Measurements from ENCODE around the gene FOSL2.
"Not testable (repeated sequence)": the region's sequence is repeated elsewhere in the genome, so short reads cannot be mapped to it uniquely, and the experiment has no call there.

FOSL2 gene

DNA sequence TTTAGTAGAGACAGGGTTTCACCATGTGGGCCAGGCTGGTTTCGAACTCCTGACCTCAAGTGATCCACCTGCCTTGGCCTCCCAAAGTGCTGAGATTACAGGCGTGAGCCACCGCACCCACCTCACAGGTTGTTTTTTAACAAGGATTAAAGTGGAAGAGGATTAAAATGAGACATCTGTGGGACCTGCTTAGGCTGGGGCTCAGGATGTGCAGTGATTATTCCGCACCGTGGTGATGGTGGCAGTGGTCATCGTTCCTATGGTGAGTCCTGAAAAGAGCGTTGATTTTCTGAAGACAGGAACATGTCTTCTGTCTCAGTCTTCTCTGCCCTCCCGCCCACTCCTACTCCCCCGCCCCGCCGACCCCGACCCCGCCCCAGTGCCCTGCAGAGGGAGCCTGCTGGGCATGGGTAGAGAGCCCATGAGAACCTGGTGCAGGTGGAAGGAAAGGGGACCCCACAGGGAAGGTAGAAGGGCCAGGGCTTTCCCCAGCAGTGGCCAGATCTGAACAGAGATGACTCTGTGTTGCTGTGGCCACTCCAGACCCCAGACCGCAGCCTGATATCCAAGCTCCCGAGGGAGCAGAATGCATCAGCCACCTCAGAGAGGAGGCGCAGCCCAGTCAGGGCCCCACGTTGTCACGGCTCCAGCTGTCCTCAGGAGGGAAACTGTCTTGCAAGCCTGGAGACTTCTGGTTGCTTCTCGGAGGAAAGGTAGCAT lies 34.5 kb upstream of the FOSL2 start:
- no peak for DNase-seq

DNA sequence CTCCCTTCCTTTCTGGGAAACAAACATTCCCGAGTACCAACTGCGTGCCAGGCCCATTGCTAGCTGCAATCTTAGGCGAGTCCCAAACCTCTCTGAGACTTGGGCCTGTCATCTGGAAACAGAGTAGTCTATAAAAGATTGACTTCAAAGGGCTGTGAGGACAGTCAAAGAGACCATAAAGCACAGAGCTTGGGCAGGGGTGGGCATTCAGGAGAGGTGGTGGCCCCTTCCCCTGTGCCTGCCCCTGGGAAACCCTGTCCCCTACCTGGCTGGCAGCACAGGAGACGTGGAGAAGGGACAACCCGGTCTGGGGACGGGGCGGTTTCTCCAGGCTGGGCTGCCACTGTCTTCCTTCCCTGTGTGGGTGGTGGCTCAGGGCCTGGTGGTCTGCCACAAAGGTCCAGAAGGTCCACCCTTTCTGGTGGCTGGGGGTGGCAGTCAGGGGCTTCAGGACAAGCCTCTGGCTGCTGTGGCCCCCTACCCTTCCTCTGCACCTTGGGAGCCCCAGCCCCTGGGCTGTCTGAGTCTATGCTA lies 33.9 kb upstream of the FOSL2 start:
- no peak for DNase-seq

DNA sequence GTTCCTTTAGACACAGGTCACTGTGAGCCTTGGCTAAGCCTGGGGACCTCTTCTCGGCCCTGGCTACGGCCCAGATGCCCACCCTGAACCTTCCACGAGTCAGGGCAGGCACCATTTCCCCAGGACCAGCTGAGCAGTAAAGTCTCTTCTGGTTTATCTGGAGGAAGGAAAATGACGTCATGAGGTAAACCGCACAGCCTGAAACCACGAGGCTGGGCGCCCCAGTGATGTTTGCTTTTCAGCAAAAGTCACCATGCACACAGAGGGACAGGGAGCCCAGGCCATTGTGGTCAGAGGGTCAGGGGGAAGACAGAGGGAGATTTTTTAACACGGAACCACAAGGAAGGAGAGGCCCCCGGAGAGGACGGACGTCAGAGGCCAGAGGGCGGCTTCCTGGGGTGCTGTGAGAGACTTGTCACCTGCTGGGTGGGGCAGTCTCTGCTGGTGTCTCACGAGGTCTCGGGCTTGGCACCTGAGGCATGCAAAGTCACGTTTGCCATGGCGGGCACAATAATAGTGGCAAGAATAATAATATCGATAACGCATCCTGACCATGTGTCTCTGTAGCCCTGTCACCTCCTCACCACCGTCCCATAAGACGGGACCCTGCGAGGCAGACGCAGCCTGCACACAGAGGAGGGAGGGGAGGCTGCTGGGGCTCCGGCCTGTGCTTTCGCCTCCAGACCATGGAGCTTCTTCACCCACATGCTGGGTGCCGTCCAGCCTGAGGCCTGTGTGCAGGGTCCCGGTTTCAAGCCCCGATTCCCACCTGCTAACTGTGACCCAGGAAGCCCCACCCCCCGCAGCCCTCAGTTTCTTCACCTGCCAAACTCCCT lies 33.2 kb upstream of the FOSL2 start:
- peak; percentile 75 for DNase-seq

DNA sequence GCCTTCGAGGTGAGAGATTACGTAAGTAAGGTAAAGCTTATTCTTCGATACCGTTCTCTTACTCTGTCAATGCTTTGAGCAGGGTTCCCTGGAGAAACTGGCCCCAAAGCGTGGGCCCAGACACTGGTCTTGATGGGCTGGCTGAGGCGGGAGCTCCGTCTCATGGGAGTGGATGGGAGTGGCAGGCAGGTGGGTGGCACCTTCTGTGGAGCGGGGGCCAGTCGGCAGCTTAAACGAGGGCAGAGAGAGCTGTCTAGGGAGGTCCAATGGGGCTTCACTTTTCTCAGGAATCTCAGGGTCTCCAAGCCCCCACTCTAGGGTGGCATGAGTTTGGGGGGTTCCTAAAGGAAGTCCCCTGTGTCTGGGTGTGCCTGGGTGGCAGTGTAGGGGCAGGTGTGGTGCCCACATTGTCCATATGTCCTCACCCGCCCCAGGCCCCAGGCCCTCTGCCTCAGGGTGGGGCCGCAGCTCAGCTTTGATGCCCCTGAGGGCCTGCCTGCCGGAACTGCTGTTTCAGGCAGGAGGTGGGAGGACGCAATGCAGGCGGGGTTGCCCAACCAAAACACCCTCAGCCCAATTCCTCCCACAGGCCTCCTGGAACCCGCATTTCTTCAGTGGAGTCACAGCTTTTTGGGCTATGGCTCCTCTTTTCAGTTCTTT lies 32.5 kb upstream of the FOSL2 start:
- no peak for DNase-seq

DNA sequence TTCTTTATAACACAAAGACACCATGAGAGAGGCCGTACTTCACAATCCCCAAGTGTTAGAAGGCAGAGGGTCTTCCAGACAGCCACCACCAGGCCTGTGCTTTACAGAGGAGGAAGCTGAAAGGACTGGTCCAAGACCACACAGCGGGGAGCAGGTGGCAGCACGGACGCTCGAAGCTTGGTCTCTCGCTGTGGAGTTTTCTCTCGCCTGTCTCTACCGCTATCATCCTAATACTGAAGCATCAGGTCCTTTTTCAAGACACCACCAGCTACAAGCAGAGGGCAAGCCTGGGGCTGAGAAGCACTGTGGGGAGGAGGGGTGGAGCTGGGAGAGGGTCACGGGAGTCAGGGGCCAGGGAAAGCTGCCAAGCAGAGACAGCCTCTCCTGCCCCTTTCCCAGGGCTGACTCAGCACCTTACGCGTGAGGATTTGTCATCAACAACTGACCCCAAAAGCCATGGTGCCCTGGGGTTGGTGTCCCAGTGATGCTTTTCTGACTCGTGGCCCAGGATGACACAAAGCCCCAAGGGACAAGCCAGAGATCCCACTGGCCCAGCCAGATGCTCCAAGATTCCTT lies 31.9 kb upstream of the FOSL2 start:
- no peak for DNase-seq

DNA sequence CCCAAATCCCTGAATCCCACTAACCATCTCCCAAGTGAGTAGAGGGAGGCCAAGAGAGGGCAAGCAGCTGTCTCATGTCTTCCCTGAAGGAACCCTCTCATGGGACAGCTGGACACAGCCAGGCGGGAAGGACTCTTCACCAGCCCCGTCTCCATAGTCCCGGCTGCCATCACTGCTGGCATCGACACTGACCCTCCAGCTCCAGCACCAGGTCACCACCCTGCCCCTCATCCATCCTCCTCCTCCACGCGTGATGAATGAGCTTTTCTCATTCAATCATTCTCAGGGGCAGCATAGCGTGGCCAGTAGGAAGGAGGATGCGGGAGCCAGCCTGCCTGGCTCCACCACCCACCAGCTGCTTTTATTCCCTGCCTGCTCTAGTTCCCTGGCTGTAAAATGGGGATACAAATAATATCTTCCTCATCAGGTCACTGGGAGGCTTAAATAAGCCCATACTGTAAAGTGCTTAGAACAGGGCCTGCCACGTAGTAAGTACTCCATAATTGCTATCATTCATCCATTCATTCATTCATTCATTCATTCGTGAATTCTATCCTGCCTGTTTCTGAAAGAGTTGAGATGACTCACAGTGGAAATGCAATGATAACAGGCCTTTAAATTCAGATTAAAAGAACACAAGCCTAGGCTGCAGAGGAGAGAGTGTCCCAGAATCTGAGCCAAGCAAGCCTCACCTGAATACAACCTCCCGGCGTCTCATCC lies 30.5 kb upstream of the FOSL2 start:
- DNase-seq = no peak

DNA sequence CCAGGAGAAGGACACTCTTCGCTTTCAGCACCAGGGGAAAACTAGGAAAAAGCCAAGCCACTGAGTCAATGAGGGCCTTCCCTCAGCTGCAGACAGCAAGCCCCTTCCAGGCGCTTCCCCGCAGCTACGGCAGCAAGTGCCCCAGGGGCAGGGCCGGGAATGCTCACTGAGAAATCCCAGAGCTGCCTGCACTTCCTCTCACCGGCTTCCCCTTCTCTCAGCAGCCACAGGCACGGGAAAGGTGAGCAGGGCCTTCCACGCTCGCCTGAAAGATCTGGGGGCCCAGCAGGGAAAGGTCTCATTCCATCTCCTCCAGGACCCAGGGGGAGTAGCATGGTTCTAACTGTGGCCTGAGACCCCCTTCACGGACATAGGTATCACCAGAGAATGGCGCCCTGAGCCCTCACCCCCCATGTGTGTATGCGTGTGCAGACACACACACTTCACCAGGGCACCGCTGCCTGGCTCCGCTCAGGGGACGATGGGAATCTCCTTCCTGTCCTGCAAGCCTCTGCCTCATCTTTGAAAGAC lies 29.6 kb upstream of the FOSL2 start:
- DNase-seq = no peak

DNA sequence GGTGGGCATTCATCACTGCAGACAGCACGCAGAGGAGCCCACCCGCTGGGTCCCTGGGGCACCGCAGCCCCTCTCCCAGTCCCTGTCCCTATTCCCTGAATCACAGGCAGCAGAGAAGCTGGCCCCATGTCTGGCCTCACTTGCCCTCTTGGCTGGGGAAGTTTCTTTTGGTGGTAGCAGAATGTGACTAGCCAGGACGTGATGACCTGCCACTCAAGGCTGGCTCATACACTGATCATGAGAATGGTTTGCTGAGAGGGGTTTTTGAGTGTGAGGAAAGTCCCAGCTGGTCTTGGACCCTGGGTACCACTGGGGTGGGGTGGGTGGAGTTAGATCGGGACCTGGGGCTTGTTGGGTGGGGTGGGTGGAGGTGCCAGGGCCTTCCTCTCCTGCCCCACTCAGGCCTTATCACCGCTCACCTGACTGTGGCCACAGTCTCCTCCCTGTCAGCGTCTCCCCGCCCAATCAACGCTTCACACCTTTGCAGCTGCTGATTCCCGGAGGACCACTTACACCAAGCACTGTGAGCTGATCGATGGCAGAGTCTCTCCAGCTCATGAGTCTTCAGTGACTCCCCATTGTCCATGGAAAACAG lies 28.9 kb upstream of the FOSL2 start:
- no peak for DNase-seq

DNA sequence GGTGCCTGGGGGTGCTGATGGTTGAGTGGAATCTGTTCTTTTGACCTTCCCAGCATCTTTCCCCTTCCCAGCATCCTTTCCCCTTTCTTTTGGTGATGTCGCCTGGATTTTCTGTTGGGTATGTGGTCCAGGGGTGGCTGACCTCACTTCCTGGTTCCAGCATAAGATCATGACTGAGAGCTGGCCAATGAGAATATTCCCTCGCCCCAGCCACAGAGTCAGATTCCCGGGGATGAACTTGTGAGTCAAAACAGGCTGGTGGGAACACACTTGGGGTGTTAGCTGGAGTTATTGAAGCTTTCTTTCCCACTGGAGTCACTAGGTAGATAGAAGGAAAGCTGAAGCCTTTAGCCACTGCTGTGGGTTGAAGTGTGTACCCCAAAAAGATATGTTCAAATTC lies 28.0 kb upstream of the FOSL2 start:
- no peak for DNase-seq

DNA sequence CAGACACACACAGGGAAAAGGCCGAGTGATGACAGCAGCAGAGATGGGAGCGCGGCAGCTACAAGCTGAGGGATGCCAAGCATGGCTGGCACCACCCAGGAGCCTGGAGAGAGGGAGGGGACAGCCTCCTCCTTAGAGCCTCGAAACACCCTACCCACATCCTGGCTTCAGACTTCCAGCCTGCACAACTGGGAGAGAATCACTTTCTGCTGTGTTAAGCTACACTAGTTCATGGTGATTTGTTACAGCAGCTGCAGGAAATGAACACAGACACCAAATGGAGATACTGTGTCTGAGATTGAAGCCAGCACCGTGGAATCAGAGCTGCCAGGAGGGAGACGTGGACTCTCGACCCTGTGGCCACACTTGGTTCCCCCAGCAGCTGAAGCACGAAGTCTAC lies 27.5 kb upstream of the FOSL2 start:
- no peak for DNase-seq

DNA sequence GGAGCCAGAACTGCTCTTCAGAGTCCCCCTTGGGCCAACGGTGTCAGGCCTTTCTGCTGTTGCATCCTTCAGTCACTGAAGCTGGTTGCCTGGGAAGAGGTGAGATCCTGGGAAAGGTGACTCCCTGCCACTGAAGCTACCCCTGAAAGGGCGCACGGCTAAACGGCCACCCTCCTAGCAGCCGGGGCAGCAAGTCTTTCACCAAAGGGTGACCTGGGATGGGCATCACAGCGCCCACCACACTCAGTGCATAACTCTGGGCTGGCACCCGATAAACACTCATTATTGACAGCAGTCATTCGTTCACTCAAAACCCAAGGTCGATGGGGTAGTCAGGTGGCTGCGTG lies 26.5 kb upstream of the FOSL2 start:
- no peak for DNase-seq

DNA sequence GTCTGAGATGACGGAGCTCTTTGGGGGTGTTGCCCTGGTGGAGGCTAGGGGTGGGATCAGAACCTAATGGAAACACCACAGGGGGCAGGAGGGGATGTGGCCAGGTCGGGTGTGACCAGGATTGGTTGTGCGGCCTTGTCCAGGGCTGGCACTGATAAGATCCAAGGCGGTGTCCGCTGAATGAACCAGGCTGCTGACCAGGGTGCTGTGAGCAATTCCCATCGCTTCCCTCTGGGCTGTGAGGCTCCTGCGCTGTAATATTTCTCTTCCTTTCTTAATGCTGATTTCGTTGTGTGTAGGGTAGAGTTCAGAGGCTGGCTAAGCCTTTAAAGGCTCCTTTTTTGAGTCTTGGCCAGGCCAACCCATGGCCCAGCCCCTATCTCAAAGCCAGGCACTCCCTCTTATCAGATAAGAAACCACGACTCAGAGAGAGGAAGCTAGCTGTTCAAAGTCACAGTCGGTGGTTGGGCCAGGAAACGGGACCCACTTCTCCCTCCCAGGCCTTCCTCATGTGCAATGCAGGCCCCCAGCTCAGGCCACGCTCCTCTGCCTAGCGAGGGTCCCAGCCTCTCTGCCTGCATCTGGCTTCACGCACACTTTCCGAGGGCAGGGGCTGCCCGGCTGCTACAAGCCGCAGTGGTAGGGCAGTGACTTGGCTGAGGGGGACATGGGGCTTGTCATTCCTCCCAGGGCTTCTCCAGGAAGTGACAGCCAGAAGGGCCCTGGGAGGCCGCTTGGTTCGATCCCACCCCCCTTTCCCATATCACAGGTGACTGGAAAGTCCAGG lies 26.0 kb upstream of the FOSL2 start:
- DNase-seq = peak; percentile 38

DNA sequence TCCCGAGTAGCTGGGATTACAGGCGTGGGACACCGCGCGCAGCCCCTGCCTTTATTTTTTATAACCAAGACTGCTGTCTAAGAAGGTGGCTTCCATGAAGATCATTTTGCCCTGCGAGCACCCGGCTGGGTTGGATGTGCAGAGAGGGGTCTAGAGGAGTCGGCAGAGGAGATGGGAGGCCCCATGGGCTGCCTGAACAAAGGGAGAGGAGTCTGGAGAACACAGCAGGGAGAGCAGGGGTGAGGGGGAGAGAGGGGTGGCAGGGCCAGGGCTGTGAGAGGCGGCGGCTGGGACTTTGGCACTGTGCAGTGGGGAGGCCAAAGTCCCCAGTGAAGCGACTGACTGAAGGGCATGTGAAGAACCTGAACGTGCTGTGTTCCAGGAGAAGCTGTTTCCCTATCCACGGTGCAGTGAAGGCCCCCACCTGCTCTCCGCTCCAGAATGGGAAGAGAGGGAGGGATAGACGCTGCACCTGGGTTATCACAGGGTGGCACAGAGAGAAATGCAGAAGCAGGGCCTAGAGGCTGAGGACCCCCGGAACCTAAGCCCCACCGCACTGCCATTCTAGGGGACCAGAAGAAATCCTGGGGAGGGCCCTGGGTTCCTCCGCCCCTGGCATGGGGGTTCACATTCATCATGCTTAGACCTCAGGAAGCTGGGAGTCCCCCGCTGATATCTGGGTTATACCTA lies 24.8 kb upstream of the FOSL2 start:
- no peak for DNase-seq

DNA sequence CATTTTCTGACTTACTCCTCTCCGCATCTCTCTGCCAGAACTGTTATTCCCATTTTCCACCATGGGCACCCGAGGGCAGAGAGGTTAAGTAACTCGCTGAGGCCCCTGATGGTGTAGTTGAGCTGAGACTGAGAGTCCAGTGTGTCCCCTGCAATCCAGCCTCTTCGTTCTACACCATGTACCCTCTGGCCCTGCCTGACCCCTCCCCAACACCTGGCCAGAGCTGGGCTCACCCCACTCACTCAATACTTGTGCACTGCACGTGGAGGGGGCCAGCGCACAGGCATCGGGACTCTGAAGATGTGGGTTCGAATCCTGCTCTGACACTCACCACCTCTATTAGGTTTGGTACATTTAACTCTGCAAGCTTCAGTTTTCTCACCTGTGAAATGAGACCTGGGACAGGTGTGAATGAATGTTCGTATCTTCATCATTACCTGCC lies 24.3 kb upstream of the FOSL2 start:
- DNase-seq = no peak

DNA sequence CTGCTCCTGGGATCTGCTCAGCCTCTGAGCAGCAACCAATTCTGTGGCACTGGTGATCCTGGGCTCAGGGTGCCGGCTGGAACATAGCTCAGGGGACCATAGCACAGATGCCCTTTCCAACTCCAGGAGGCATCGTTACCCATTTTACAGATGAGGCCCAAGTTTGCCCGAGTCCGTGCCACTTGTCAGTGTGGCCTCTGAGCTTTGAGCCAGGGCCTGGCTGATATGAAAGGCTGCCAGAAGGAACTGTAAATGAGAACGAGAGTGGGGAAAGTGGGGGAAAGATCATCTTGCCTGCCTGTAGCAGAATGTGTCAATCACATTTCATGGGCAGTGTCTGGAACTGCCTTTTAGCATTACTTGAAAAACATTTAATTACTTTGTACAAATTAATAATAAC lies 23.3 kb upstream of the FOSL2 start:
- DNase-seq = no peak

DNA sequence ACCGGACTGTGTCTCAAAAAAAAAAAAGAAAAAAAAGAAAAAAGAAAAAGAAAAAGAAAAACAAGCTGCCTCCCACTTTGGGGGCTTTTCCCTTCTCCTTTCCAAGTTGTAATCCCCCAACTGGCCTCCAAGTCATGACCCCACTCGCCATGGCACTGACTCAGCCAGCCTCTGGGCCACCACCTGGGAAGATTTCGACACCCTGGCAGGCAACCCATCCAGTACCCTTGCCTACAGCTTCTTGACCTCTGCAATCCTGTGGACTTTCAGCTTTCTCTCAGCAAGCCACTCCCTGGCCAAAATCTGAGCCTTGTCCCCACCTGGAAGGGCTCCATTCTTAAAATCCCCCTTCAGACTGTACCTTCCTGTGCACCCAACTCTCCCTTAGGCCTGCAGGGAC lies 22.3 kb upstream of the FOSL2 start:
- DNase-seq = no peak

DNA sequence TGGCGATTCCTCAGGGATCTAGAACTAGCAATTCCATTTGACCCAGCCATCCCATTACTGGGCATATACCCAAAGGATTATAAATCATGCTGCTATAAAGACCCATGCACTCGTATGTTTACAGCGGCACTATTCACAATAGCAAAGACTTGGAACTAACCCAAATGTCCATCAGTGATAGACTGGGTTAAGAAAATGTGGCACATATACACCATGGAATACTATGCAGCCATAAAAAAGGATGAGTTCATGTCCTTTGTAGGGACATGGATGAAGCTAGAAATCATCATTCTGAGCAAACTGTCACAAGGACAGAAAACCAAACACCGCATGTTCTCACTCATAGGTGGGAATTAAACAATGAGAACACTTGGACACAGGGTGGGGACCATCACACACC lies 20.9 kb upstream of the FOSL2 start:
- not testable (repeated sequence) for DNase-seq

DNA sequence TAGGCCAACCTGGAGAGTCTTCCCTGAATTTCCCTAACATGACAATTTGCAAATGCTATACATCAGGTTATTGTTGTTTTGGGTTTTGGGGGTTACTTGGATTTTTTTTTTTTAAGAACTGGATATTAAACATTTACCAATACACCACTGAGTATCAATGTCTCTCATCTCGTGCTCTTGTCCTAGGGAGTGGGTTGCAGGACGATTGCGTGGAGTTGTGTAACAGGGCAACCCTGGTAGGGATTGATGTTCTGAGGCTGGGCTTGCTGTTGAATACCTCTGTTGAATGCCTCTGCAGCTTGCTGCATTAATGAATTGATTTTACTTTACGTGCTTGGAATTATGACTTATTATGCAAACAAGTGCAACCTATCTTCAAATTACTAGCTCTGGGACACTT lies 18.8 kb upstream of the FOSL2 start:
- DNase-seq = no peak

DNA sequence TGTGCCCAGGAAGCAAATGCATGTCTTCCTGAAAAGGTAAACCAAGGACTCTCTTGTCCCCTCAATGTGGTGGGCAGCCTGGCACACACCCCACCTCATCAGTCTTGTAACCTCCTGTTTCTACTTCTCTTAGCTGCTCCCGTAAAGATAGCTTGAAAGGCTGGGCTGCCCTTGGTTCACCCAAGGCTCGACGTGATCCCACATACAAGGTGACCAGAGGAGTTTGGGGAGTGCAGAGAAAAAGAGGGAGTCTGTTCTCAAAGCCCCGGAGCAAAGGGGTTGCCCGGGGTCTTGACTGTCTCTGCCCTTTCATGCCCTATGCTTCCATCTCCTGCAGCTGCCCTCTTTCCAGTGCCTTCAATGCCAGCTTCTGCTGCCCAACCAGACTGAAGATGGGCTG lies 18.3 kb upstream of the FOSL2 start:
- DNase-seq = no peak

DNA sequence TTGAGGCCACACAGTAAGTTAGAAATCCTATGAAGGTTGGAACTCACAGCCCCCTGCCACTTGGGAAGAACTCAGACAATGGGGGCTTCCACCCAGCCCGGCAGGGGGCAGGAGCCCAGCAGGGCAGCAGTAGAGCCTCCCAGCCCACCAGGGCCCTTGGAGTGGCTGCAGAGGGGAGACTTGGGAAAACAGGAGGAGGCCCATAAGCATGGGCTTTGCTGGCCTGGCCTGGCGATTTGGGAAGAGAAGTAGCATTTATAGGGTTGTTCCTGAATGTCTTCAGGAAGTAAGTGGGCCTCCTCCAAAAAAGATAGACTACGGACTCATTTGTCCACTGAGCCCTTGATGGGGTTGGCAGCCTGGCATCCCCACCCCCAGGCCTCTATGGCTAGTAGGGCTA lies 17.4 kb upstream of the FOSL2 start:
- no peak for DNase-seq
